ENCODE data around the gene VSTM2B.

GRCh38 chr19:29501816-29502580, 23.8 kb upstream of the VSTM2B start:
- TF ChIP-seq RARB (CRISPR knock-in tag; IDR thresholded peaks at IDR 0.05) (no peak), PATZ1 (CRISPR knock-in tag; IDR thresholded peaks at IDR 0.05; ENCODE audit: borderline replicate concordance) (no peak), SNAI2 (CRISPR knock-in tag; IDR thresholded peaks at IDR 0.05) (no peak), ZC3H10 (CRISPR knock-in tag; IDR thresholded peaks at IDR 0.05) (no peak), ZNF8 (CRISPR knock-in tag; IDR thresholded peaks at IDR 0.05) (no peak), ZNF565 (CRISPR knock-in tag; conservative IDR thresholded peaks at IDR 0.05; ENCODE audit: low read depth) (no peak), GLIS3 (CRISPR knock-in tag; IDR thresholded peaks at IDR 0.05) (no peak)

Measured in SK-N-SH treated with all-trans-retinoic acid at 6 μM for 48 hours (cell line).